ENCODE data around the gene GPD2.

- TF ChIP-seq MAX (IDR thresholded peaks at IDR 0.05; ENCODE audit: low read depth, low read length) (no peak), CTCF (IDR thresholded peaks at IDR 0.05; ENCODE audit: low read depth, low read length) (no peak), POLR2A (IDR thresholded peaks at IDR 0.05; ENCODE audit: extremely low read depth, insufficient read length) (no peak), MYC (IDR thresholded peaks at IDR 0.05; ENCODE audit: low read depth, low read length) (no peak)
Measured at GRCh38 chr2:156397229-156397628, 39.0 kb upstream of the GPD2 start.
